Stimulated activated CD8-positive, alpha-beta memory T cell treated with anti-CD3 and anti-CD28 coated beads, Interleukin-12 subunit alpha, Interleukin-12 subunit beta, amount 100 ng/mL, for 24 hours (primary cell): ENCODE results near the gene CALHM4.

ENCODE experiments used
- DNase-seq: peaks from one replicate; pipeline ENCODE4 v3.0.0-alpha.2; 2020; ENCODE audit errors: extremely low read depth

The CALHM4 gene, protein sequence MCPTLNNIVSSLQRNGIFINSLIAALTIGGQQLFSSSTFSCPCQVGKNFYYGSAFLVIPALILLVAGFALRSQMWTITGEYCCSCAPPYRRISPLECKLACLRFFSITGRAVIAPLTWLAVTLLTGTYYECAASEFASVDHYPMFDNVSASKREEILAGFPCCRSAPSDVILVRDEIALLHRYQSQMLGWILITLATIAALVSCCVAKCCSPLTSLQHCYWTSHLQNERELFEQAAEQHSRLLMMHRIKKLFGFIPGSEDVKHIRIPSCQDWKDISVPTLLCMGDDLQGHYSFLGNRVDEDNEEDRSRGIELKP

DNA sequence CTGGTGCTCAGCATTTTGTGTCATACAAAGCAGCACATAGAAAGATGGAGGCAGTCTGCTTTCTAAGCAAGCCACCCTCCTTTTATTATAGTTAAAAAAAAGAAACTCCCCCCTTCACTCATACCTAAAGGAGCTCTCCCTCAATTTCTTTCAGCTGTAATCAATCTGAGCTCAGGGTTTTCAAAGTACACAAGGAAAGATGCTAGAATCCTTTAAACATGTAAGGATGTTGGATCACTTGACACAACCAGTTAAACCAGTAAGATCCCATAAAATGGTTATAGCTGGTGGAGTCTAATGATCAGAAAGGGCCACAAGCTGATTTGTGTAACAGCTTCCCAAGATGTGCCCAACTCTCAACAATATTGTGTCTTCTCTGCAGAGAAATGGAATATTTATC, at the start of gene CALHM4:
CALHM4 (plus strand) TSS at position 301 of the 400 bp plus-strand sequence; CDS start at position 344, 43 bp downstream.
- no peak for DNase-seq

DNA sequence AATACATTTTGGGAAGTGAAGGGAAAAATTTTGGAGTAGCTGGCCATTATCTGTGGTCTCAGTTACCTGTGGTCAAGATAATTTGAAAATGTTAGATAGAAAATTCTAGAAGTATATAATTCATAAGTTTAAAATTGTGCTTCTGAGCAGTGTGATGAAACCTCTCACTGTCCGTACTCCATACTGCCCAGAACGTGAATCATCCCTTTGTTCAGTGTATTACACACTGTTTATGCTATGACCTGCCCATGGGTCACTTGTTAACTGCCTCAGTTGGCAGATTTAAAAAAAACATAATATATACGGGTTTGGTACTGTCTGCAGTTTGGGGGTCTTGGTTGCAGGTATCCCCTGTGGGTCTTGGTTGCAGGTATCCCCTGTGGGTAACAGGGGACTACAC, 46.2 kb upstream of the CALHM4 start:
- no peak for DNase-seq

DNA sequence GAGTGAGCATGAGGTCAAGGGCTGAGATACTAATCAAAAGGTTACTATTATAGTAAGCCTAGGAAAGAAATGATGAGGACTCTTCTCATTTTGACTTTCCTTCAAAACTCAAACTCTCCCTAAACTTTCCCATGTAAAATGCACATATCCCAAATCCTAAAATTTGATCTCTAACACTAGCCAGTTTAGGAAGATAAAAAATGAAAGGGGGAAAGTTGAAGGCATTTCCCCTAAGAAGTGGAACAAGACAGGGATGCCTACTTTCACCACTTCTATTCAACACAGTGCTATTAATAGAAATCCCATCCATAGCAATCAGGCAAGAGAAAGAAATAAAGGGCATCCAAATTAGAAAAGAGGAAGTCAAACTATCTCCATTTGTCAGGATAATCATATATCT, 45.0 kb upstream of the CALHM4 start:
- DNase-seq = no peak

DNA sequence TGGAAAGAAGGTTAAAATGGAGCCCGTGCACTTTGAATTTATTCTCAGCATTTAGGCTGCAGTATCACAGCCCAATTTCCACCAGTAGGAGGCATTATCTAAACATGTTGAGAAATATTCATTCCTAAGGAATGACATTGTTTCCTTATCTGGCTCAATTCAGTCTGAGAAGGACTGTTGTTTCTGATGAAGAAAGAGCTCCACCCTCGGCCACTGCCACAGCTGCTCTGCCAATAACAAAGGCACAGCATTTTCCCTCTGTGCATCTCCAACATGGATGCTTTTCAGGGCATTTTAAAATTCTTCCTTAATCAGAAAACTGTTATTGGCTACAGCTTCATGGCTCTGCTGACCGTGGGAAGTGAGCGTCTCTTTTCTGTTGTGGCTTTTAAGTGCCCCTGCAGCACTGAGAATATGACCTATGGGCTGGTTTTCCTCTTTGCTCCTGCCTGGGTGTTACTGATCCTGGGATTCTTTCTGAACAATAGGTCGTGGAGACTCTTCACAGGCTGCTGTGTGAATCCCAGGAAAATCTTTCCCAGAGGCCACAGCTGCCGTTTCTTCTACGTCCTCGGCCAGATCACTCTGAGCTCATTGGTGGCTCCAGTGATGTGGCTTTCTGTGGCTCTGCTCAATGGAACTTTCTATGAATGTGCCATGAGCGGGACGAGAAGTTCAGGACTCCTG, 42.0 kb upstream of the CALHM4 start, which contains the start of gene CALHM5:
CALHM5 (plus strand) TSS at position 216 of the 687 bp plus-strand sequence; CDS start at position 274, 58 bp downstream.
- no peak for DNase-seq

DNA sequence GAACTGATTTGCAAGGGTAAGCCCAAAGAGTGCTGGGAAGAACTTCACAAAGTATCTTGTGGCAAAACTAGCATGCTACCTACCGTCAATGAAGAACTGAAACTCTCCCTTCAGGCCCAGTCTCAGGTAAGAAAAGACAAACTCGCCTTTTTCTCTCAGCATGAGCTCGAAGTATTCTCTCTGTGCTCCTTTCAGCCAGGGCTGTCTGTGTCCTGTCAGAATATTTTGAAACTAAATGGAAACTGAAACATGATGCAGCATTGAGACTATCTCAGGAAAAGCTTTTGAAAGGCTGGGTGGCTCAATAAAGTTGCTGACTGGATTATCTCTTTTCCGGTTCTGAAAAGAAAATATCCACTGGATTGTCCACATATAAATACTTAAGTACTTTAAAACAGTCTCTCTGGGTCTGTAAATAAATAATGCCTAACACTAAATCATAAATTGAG, 41.4 kb upstream of the CALHM4 start:
- DNase-seq = no peak

DNA sequence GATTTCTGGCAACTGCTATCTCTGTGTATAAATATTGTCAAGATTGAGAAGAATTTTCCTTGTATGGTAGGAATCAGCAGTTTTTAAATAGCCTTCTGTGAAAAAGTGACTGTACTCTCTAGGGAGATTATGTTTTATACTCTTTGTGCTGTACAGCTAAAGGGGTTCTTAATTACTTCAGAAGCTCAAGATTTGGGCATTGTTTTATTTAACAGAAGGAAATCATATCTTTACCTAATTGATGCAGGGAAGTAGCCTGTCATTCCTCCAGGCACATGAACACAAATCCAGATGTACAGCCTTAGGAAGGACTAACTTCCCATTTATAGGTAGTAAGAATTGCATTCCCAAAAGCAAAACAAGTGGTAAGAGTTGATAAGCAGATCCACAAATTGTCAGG, 40.8 kb upstream of the CALHM4 start:
- DNase-seq = no peak

DNA sequence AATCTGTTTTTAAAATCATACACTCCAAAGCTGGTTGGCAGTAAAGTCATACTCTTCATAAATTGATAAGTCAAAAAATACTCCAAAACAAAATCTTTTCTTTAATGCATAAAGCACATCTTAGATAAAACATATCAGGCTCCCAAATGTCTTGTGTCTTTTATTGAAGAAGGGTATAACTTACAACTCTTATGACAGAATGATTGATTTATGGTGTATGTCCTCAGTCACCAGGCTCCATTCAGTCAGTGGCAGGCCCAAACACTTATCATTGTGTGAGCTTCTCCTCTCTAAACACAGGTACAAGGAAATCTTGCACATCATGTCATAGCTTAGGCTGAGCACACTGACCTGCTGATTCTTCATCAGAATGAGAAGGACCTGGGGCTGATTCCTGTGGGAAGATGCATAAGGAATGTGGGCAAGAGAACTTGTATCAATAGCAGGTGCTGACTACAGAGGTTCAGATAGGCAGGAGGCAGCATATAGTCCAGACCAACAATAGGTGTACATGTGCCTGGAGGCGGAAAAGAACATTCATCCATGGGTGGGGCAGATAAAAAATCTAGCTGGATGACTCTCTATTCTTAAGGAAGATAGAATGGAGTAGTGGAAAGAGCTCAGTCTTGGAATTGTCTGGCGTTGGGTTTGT, 40.2 kb upstream of the CALHM4 start:
- no peak for DNase-seq

DNA sequence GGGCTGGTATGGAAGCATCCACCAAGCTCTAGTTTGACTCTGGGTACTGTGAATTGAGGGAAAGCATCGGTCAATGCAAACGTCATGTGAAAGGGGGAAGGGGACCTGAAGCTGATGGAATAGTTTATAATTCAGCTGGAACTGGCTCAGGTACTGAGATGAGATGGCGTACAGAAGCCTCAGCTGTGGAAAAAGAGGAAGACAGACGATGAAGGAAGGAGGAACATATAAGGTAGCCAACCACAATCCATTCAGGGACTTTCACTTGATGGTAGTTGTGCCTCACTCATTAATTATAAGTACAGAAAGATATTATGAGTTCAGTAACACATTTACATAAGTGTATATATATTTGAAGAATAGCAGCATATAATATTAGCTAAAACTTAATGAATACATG, 39.4 kb upstream of the CALHM4 start:
- no peak for DNase-seq

DNA sequence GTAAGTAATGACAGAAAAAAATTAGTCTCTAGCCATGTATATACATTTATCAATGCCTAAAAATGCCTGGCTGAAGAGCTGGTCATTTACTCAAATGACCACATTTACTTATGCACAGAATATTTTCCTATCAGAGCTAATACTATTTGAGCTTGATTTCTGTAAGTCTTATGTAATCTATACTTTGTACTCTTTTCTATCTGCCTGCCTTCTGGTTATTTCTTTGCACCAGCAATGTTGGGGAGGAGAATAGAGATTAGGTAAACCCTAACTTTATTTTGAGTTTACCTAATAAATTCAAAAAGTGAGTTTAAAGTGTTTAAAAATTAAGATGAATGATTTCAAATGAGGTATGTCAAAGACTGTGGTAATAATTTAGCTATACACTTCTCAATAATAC, 38.4 kb upstream of the CALHM4 start:
- DNase-seq = no peak

DNA sequence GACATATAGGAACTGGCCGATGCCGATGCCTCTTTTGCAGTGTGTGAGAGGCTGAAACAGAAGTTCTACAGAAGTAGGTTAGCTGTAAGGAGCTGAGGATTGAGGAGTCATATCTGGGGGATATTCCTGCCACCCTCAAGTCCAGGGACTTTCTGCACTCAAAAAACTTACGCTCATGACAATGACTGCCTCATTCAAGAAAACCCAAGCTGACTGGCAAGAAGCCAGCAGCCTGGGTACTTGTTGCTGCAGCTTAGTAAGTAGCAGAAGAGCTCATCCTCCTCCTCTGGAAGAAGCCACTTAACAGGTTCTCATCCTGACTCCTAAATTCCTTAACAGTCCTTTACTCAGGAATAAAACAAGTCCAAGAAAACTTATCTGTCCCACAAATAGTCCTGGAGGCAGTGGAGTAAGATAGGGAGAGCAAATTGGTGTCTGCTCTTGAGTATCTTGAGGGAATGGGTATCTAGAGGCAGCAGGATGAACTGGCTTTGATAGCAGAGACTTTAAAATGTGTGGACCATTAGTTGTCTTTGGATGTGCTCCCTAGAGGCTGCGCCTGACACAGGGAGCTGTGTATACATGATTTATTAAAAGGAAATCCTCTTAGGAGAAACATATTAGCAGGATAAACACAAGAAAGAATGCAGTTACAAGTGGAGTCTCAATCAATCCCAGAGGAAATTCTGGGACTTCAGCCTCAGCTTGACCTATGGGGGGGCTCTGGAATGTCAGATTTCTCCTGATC, 34.8 kb upstream of the CALHM4 start:
- no peak for DNase-seq

DNA sequence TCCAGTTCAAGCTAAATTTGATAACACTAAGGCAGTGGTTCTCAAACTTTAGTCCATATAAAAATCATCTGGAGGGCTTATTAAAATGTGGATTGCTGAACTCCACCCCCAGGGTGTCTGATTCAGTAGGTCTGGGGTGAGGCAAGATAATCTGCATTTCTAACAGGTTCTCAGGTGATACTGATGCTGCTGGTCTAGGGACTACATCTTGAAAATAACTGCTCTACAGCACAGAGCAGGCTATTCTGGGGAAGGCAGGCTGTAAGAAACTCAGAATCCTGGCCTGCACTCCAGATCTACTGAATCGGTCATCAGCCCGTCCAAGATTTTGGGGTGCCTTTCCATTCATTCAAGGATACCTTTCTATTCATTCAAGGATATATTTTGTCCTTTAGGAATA, 30.7 kb upstream of the CALHM4 start:
- DNase-seq = no peak

DNA sequence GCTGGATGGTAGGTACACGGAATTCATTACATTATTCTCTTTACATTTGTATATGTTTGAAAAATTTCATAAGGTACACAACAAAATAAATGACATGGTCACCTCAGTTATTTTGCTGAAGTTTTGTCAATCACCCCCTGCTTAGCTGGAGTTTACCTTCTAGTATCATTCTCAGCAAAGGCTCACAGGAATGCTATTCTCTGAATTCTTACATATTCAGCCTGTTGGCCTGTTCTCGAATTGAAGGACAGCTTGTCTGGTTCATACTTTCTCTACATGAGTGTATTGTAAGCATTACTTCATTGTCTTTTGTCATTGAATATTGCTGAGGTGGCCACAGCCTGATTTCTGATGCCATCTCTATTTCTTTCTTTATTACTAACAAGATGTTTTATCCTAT, 29.3 kb upstream of the CALHM4 start:
- no peak for DNase-seq

DNA sequence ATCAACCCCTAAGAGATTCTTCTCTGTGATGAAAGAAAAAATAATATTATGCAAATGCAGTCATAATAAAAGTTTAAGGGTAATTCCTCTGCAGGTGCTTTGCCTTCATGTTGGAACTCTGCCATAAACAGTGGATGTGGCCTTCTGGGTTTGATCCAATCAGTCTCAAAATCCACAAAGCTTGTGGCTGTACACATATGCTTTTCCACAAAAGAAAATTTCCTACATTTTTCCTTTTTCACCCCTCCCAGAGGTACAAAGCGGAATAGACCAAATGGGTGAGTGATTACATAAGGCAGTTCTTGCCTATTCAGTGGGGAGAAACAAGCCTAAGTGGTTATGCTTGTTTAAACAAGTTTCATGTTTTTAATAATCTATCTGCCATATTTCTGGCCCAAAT, 25.4 kb upstream of the CALHM4 start:
- no peak for DNase-seq

DNA sequence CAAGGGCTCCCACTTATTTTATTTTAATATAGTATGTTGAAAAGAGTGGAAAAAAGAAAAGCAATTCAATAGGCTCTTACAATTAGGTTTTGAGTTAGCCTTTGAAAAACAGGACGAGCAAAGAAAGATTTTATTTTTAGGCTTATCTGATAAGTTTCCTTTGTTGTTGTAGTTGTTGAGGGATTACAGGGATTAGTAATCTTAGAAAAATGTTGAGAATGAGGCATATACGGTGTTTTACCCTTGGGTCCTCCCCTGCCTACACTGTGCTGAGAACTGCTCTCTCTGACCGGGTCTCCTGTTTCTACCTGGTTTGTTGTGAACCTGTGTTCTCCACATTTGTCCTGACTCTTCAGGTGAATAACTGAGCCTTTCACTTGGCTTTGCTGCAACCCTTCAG, 24.8 kb upstream of the CALHM4 start:
- no peak for DNase-seq

DNA sequence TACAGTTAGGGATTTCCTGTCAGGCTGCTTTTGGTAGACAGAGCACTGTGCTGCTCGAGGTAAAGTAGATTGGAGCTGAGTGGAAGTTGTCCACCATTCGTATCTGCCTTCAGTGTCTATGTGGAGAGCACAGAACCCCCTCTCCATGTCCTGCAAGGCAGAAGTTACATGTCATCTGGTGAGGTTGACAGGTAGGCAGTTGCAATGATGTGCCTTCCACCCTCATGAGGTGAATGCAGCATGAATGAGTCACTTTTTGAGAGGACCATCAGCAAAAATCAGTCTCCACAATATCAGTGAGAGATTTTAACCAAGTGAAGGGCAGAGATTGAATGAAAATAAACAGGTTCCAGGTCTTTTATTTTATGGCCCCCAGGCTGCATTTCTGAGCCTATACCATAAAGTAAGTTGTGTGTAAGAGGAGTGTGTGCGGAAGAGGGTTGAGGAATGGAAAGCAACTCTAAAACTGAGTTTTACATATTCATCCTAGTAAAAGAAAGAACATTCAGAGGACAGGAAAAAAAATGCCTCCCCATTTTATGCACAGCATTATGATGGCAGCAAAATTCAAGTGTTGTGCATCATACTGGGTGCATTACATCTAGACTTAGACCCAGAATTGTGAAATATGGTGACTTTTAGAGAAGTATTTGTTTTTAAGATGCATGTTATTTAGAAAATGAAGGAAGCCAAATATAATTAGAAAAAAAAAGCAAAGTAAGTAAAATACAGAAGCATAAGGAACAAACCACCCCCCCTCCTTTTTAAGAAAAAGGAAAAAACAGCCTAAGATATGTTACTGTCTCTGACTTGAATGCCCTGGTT, 23.9 kb upstream of the CALHM4 start:
- no peak for DNase-seq

DNA sequence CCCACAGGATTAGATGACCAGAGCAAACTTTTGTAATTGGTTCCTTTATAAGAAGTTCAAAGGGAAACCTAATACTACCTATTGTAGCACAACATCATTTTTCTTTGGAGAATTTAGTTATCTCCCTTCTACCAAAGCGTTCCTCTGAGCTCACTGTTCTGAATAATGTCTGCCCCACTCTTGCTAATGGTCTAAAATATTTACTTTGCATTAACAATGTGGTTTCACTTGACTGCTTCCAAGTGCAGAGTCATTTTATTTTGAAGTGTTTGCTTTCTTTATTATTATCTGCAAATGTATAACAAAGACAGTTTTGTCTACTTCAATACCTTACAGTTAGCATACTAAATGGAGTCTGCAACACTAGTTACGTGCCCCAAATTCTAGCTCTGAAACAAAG, 23.1 kb upstream of the CALHM4 start:
- no peak for DNase-seq

DNA sequence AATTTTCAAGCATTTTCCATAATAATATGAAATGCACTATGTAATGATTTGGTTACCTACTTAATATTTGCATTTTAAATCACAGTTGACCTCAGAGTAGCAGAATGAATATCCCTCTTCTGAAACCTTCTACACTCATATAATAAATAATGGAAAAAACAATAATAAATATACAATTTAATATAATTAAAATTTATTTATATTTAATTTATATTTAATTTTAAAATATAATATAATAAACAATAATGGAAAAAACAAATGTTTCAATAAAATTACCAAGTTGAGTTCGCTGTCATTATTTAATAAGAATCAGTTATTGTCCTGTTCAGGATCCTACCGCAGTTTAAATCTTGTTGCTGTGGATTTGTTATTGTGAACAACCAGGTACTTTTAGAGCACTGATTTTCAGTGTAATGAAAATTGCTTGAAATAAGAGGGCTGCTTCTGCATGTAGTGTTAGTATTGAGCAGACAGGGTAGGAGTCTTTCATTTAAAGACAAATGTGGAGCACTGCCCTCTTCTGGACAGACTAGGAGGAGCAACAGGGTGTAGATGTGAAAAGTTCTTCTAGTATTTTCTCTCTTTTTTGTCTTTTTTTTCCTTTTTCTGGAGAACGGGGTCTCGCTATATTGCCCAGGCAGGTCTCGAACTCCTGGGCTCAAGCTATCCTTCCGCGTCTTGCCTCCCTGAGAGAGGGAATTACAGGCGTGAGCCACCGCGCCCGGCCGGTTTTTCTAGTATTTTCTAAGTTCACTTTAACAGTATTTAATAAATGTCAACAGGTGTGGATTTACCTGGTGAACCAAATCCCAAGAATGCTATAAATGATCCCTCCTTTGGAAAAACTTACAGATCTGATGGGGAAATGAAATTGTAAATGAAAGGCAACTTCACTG, 21.6 kb upstream of the CALHM4 start:
- peak; percentile 23 for DNase-seq

DNA sequence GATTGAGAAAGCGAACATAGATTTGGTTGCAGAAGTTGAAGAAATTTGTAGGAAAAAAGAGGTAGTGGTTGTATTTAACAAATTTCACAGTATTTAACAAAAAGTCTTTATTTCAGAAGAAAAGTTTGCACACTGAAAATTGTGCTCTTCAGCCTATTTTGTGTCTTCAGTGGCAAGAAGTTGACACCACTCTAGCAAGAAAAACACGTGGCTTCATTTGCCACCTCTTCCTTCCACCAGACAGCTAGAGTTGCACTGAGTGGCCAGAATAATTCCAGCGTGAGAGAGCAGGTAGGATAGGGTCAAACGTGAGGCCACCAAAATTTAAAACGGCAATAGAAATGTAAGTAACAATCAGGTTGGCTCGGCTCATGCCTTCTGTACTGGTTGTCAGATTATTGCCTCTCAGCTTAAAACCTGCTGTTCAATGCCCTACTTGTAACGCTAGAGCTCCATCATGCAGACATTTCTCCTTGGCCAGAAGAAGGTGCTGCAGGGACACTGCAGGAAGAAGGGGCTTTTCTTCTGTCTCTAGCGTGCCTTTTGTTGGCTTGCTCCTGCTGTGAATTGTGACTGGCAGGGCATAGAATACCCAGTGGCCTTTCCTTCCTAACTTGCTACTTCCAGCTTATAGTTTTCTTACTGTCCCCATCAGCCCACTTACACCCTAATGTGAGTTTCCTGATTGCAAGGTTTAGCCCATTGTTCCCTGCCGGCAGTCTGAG, 20.2 kb upstream of the CALHM4 start:
- no peak for DNase-seq

DNA sequence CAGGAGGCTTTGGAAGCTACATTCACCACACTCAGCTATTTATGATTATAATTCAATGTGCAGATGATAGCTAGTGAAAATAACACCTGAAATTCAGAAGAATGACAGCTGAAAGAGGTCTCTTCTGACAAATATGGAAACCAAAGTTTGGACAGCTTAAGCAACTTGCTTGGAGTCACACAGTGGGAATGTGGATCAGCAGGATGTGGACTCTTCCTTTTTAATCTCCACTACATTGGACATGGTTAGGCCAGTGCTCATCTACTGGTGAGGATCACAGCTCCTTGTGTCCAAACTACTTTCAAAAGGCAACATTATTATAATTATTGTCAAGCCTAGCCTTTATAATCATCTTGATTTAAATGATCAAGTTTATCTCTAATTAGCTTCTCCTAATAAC, 18.4 kb upstream of the CALHM4 start:
- DNase-seq = no peak

DNA sequence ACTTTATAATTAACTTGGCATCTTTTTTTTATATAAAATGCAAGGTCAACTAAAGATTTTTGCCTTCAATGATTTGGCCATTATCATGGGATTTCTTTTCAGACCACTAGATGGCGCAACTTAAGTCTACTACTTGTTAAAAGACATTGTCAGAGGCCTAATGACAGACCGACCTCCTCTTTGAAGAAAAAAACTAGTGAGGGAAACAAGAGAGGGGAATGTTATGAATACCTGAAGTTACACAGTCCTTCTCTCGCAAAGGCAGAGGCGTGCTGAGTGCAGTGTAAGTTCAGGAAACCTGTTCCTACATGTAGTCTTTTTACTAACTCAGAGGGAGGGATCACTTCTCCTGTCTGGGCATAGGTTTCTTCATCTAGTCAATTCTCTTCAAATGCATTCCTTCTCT, 17.3 kb upstream of the CALHM4 start:
- no peak for DNase-seq
